ENCODE measurements around the gene PEAR1. TPM values are rescaled to one million over a fixed set of nuclear protein-coding genes. Genes with fewer than 3 reads are reported as not detected.

Gene PEAR1
- total RNA-seq, 1 experiment from 2014 or later = 10.8 TPM

GRCh38 chr1:156875341-156875615, 18.2 kb upstream of the PEAR1 start:
- H2AFZ ChIP-seq (ENCODE audit: low read depth, low read length, poor library complexity, severe bottlenecking) = no peak overlapping the region
- H4K20me1 ChIP-seq (ENCODE audit: insufficient read depth) = no peaks in the 10 kb centered on the region
- intact Hi-C loops (cut with micrococcal nuclease) = no loop called here
- DNase-seq (ENCODE audit: low read depth, low spot score) (no peak), ATAC-seq (no peak)
- ChIA-PET CTCF (no interaction called here), POLR2A (no interaction called here), RAD21 (ENCODE audit: low non-redundant PET in 1 of 2, low total read pairs in 2 of 2, uncharacterized antibody in 2 of 2, unreplicated experiment in 2 of 2) (no interaction called here)
- H3K27me3 ChIP-seq (ENCODE audit: insufficient read depth, low read length) = 0 out of 2 replicates have a peak, but pooled peaks cover 3% of the 10 kb centered on the region
- no peak for TF ChIP-seq EZH2 (IDR thresholded peaks at IDR 0.05)
- TF ChIP-seq SP1 (IDR thresholded peaks at IDR 0.05; ENCODE audit: low read depth) = no peak
- no peak for TF ChIP-seq EGR1 (IDR thresholded peaks at IDR 0.05; ENCODE audit: low read depth)
- TF ChIP-seq MAX (IDR thresholded peaks at IDR 0.05) = no peak
- TF ChIP-seq CBX3 (IDR thresholded peaks at IDR 0.05; ENCODE audit: low read depth) = no peak
- no peak for TF ChIP-seq REST (IDR thresholded peaks at IDR 0.05; ENCODE audit: low read depth)
- TF ChIP-seq CEBPB (IDR thresholded peaks at IDR 0.05; ENCODE audit: low read depth) = no peak
- TF ChIP-seq RAD21 (IDR thresholded peaks at IDR 0.05; ENCODE audit: low read depth) = no peak
- TF ChIP-seq ATF3 (IDR thresholded peaks at IDR 0.05) = no peak
- no peak for TF ChIP-seq JUND (IDR thresholded peaks at IDR 0.05)
- TF ChIP-seq SRF (IDR thresholded peaks at IDR 0.05; ENCODE audit: low read depth) = no peak
- no peak for TF ChIP-seq YY1 (IDR thresholded peaks at IDR 0.05; ENCODE audit: extremely low read depth, insufficient replicate concordance, low read depth, low read length)
- no peak for TF ChIP-seq CTCF (IDR thresholded peaks at IDR 0.05 in 2 of 3, conservative IDR thresholded peaks at IDR 0.05 in 1 of 3; ENCODE audit: borderline replicate concordance in 1 of 3, insufficient read depth in 1 of 3, low read depth in 2 of 3, low read length in 2 of 3)
- TF ChIP-seq POLR2AphosphoS5 (IDR thresholded peaks at IDR 0.05; ENCODE audit: low read depth, low read length) = no peak
- no peak for TF ChIP-seq POLR2A (IDR thresholded peaks at IDR 0.05; ENCODE audit: borderline replicate concordance, extremely low read depth, insufficient read depth, insufficient read length)
- TF ChIP-seq ZFX (IDR thresholded peaks at IDR 0.05) = no peak
- no peak for TF ChIP-seq EZH2phosphoT487 (IDR thresholded peaks at IDR 0.05; ENCODE audit: borderline replicate concordance)
- TF ChIP-seq SIN3A (IDR thresholded peaks at IDR 0.05; ENCODE audit: low read depth) = no peak
- no peak for TF ChIP-seq ZNF274 (IDR thresholded peaks at IDR 0.05; ENCODE audit: low read depth, low read length)
- no peak for TF ChIP-seq FOSL1 (IDR thresholded peaks at IDR 0.05; ENCODE audit: low read depth)
- no TSS peak for BruUV-seq (replicated peaks)
- H3K9me3 ChIP-seq (ENCODE audit: control insufficient read depth in 1 of 2, insufficient read depth in 1 of 2, low read depth in 1 of 2, low read length in 2 of 2) = no peaks in the 10 kb centered on the region
- peaks cover 0 to 12% of the 10 kb centered on the region in 2 experiments; a peak in 2 of 4 replicates for H3K4me1 ChIP-seq (ENCODE audit: control insufficient read depth in 1 of 2, insufficient read depth in 2 of 2, low read length in 2 of 2)
- H3K36me3 ChIP-seq (ENCODE audit: control insufficient read depth in 1 of 2, insufficient read depth in 2 of 2, low read length in 2 of 2) = no peaks in the 10 kb centered on the region
- H3K4me2 ChIP-seq (ENCODE audit: low read length) = no peak overlapping the region
- no peaks in the 10 kb centered on the region for H3K9me2 ChIP-seq (ENCODE audit: insufficient read depth)
- H3K9ac ChIP-seq (ENCODE audit: low read length) = no peak overlapping the region
- no peaks in the 10 kb centered on the region for H3K79me2 ChIP-seq (ENCODE audit: insufficient read depth, low read length)
- no peak overlapping the region for H3K4me3 ChIP-seq (replicated peaks in 1 of 2; ENCODE audit: low read depth in 1 of 2, low read length in 2 of 2)
- no peak overlapping the region for H3K27ac ChIP-seq (ENCODE audit: low read depth, low read length)
